Activated T-helper 17 cell treated with anti-CD3 and anti-CD28 coated beads, Interleukin-2, amount 50 U/mL, for 72 hours (primary cell): ENCODE measurements around the gene HS3ST5. TPM values are rescaled to one million over a fixed set of nuclear protein-coding genes. Genes with fewer than 3 reads are reported as not detected.
"Not testable (repeated sequence)": the region's sequence is repeated elsewhere in the genome, so short reads cannot be mapped to it uniquely, and the experiment has no call there.

ENCODE experiments used
- ATAC-seq: fragments of 150-1000 bp; cut with Tn5 transposase; replicated peaks from 2 replicates; pipeline ENCODE4 v1.10.0; 2021; ENCODE audit warnings: mild to moderate bottlenecking, moderate library complexity
- H3K27ac Mint-ChIP-seq: one replicate; pipeline ENCODE4 v1.8.0; 2022; ENCODE audit warnings: mixed read lengths
- H3K27me3 Mint-ChIP-seq: one replicate; pipeline ENCODE4 v1.8.0; 2022; ENCODE audit warnings: mixed read lengths
- H3K36me3 Mint-ChIP-seq: one replicate; pipeline ENCODE4 v1.8.0; 2022; ENCODE audit warnings: low read depth, mild to moderate bottlenecking, mixed read lengths
- H3K4me1 Mint-ChIP-seq: one replicate; pipeline ENCODE4 v1.8.0; 2022; ENCODE audit warnings: mixed read lengths
- H3K4me3 Mint-ChIP-seq: one replicate; pipeline ENCODE4 v1.8.0; 2022; ENCODE audit warnings: mild to moderate bottlenecking, mixed read lengths
- H3K9me3 Mint-ChIP-seq: one replicate; pipeline ENCODE4 v1.8.0; 2022; ENCODE audit warnings: mixed read lengths
- total RNA-seq, 2 donors: library from RNA; stranded (reverse); gene quantifications; one replicate each; pipeline ENCODE4 v1.2.3, GENCODE V29; 2022

The HS3ST5 gene
- total RNA-seq, 2 donors from 2014 or later, result not detected

GRCh38 chr6:114044566-114044965 is 298.3 kb downstream of the HS3ST5 start:
- H3K4me1 Mint-ChIP-seq, H3K27ac Mint-ChIP-seq, H3K27me3 Mint-ChIP-seq, H3K4me3 Mint-ChIP-seq, H3K9me3 Mint-ChIP-seq, H3K36me3 Mint-ChIP-seq, ATAC-seq: not testable (repeated sequence)

GRCh38 chr6:114042267-114043016 is 300.4 kb downstream of the HS3ST5 start:
- H3K9me3 Mint-ChIP-seq, result no peaks in the 10 kb centered on the region

GRCh38 chr6:114040871-114041270 is 302.0 kb downstream of the HS3ST5 start:
- peak; percentile 26 for ATAC-seq
- Mint-ChIP-seq H3K27ac (no peak overlapping the region), H3K27me3 (peaks cover 4% of the 10 kb centered on the region), H3K4me1 (no peaks in the 10 kb centered on the region), H3K36me3 (no peaks in the 10 kb centered on the region), H3K9me3 (no peaks in the 10 kb centered on the region), H3K4me3 (no peak overlapping the region)

More at GRCh38 chr6:114042267-114043016, 300.4 kb downstream of the HS3ST5 start:
- ATAC-seq, result peak; percentile 78
- Mint-ChIP-seq H3K27ac (no peak overlapping the region), H3K36me3 (no peaks in the 10 kb centered on the region), H3K4me1 (no peaks in the 10 kb centered on the region), H3K4me3 (no peak overlapping the region), H3K27me3 (peaks cover 4% of the 10 kb centered on the region)

- Mint-ChIP-seq H3K27ac (no peak overlapping the region), H3K4me3 (no peak overlapping the region), H3K36me3 (no peaks in the 10 kb centered on the region), H3K27me3 (peaks cover 8% of the 10 kb centered on the region), H3K9me3 (no peaks in the 10 kb centered on the region), H3K4me1 (no peaks in the 10 kb centered on the region)
- no peak for ATAC-seq
Observed at GRCh38 chr6:114039841-114040240, 303.0 kb downstream of the HS3ST5 start.

- Mint-ChIP-seq H3K4me3 (no peak overlapping the region), H3K27me3 (peaks cover 16% of the 10 kb centered on the region), H3K4me1 (no peaks in the 10 kb centered on the region), H3K36me3 (no peaks in the 10 kb centered on the region), H3K27ac (no peak overlapping the region), H3K9me3 (no peaks in the 10 kb centered on the region)
- ATAC-seq, result no peak
Observed at GRCh38 chr6:114033606-114034005, 309.2 kb downstream of the HS3ST5 start.

DNA sequence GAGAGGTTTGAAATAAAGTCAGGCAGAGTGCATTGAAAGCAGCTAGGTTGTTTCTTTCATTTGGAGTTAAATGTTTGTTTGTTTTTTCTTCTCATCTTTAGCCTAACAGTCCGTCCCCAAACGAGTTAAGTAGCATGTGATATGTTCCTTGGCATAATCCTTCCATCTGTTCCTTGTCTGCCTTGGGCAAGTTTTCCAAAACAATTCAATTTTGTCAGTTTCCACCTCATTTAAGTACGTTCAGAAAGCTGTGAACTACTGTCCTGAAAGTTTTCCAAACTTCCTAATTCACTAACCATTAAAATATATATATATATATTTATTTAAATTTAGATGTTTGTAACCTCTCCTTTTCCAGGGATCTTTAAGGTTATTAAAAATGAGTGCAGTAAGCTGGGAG is 310.1 kb downstream of the HS3ST5 start:
- no peak for ATAC-seq
- Mint-ChIP-seq H3K36me3 (no peaks in the 10 kb centered on the region), H3K4me1 (no peaks in the 10 kb centered on the region), H3K27me3 (peaks cover 16% of the 10 kb centered on the region), H3K9me3 (no peaks in the 10 kb centered on the region), H3K4me3 (no peak overlapping the region), H3K27ac (no peak overlapping the region)

- H3K36me3 Mint-ChIP-seq, result no peaks in the 10 kb centered on the region
- H3K27me3 Mint-ChIP-seq, result peaks cover 18% of the 10 kb centered on the region
- ATAC-seq, result no peak
- no peaks in the 10 kb centered on the region for H3K9me3 Mint-ChIP-seq
- no peak overlapping the region for H3K27ac Mint-ChIP-seq
- no peak overlapping the region for H3K4me3 Mint-ChIP-seq
- no peaks in the 10 kb centered on the region for H3K4me1 Mint-ChIP-seq
Observed at GRCh38 chr6:114030767-114031166, 312.1 kb downstream of the HS3ST5 start.

DNA sequence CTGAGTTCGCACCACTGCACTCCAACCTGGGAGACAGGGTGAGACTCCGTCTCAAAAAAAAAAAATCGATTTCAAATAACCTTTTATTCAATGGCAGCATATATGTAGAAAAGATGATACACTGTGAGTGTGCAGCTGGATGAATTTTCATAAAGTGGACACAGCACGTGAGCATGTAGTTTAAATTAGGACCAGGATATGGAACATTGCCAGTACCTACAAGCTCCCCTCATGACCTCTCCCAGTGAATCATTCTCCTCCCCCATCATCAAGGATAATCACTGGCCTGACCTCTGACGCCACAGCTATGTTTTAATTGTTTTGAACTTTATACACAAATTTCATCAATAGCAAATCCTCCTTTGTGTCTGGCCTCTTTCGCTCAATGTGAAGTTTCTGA is 318.1 kb downstream of the HS3ST5 start:
- Mint-ChIP-seq H3K4me1 (no peaks in the 10 kb centered on the region), H3K27ac (no peak overlapping the region), H3K36me3 (no peaks in the 10 kb centered on the region), H3K9me3 (no peaks in the 10 kb centered on the region), H3K27me3 (peaks cover 5% of the 10 kb centered on the region), H3K4me3 (no peak overlapping the region)
- no peak for ATAC-seq

- H3K4me3 Mint-ChIP-seq, result no peak overlapping the region
- ATAC-seq, result no peak
- no peaks in the 10 kb centered on the region for H3K36me3 Mint-ChIP-seq
- H3K9me3 Mint-ChIP-seq, result no peaks in the 10 kb centered on the region
- H3K4me1 Mint-ChIP-seq, result no peaks in the 10 kb centered on the region
- no peak overlapping the region for H3K27ac Mint-ChIP-seq
- H3K27me3 Mint-ChIP-seq, result peaks cover 9% of the 10 kb centered on the region
Observed at GRCh38 chr6:114020196-114020595, 322.6 kb downstream of the HS3ST5 start.

- H3K9me3 Mint-ChIP-seq, H3K4me1 Mint-ChIP-seq, ATAC-seq, H3K4me3 Mint-ChIP-seq, H3K27me3 Mint-ChIP-seq, H3K36me3 Mint-ChIP-seq, H3K27ac Mint-ChIP-seq: not testable (repeated sequence)
Observed at GRCh38 chr6:114017146-114017545, 325.7 kb downstream of the HS3ST5 start.

DNA sequence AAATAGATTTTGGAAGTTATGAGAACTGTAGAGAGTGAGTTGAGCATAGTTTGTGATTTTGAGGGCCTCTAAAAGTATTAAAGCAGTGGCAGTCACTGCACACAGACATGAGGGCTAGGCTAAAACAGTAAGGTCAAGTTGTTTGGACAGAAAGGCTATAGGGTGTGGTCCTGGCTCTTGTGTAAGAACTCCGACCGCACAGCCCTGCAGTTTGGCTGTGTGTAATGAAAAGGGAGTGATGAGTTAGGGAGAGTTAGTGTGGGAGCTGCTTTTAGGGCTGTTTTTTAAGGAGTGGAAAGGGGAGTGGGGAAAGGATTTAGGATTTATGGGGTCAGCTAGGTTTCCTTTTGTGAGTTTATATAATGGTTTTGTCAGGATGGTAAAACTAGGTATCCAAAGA is 328.7 kb downstream of the HS3ST5 start:
- H3K4me1 Mint-ChIP-seq, H3K27me3 Mint-ChIP-seq, H3K9me3 Mint-ChIP-seq, H3K27ac Mint-ChIP-seq, H3K4me3 Mint-ChIP-seq, H3K36me3 Mint-ChIP-seq, ATAC-seq: not testable (repeated sequence)

- peak; percentile 37 for ATAC-seq
- Mint-ChIP-seq H3K4me1 (peaks cover 13% of the 10 kb centered on the region), H3K27ac (peak overlapping the region; percentile 33)
- H3K27me3 Mint-ChIP-seq, H3K4me3 Mint-ChIP-seq, H3K36me3 Mint-ChIP-seq, H3K9me3 Mint-ChIP-seq: not testable (repeated sequence)
Observed at GRCh38 chr6:114011486-114011885, 331.3 kb downstream of the HS3ST5 start.

GRCh38 chr6:114010540-114010939 is 332.3 kb downstream of the HS3ST5 start:
- H3K9me3 Mint-ChIP-seq, result peaks cover 3% of the 10 kb centered on the region
- no peak for ATAC-seq
- H3K27ac Mint-ChIP-seq, result no peak overlapping the region
- H3K36me3 Mint-ChIP-seq, result no peaks in the 10 kb centered on the region
- peaks cover 13% of the 10 kb centered on the region for H3K4me1 Mint-ChIP-seq
- H3K27me3 Mint-ChIP-seq, result no peaks in the 10 kb centered on the region
- H3K4me3 Mint-ChIP-seq, result no peak overlapping the region

DNA sequence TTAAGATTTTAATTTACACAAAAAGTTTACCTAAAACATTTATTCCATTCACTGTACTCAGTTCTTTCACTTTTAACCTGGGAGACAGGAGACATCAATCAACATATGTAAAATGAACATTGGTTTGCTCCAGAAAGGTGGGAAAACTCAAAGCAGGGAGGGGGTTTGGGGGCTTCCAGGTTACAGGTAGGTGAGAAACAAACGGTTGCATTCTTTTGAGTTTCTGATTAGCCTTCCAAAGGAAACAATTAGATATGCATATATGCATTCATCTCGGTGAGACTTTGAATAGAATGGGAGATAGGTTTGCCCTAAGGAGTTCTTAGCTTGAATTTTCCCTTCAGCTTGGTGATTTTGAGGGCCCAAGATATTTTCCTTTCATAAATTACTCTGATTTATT is 333.6 kb downstream of the HS3ST5 start:
- peaks cover 13% of the 10 kb centered on the region for H3K4me1 Mint-ChIP-seq
- peaks cover 5% of the 10 kb centered on the region for H3K27me3 Mint-ChIP-seq
- no peak overlapping the region for H3K27ac Mint-ChIP-seq
- peaks cover 8% of the 10 kb centered on the region for H3K9me3 Mint-ChIP-seq
- H3K4me3 Mint-ChIP-seq, result no peak overlapping the region
- ATAC-seq, result no peak
- no peaks in the 10 kb centered on the region for H3K36me3 Mint-ChIP-seq

DNA sequence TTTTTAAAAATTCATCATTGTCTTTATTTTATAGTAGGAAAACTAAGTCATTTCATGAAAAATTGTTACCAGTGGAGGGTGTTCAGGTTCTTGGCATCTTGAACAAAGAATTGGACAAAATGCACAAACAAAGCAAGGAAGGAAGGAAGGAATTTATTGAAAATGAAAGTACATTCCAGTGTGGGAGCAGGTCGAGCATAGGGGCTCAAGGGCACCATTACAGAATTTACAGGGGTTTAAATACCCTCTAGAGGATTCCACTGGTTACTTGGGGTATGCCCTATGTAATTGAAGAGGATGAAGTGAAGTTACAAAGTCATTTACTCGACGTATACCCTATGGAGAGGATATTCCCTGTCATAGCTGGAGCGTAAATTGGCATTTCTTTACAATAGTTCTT is 334.5 kb downstream of the HS3ST5 start:
- Mint-ChIP-seq H3K4me1 (peaks cover 13% of the 10 kb centered on the region), H3K27ac (no peak overlapping the region), H3K36me3 (no peaks in the 10 kb centered on the region), H3K4me3 (no peak overlapping the region), H3K27me3 (peaks cover 5% of the 10 kb centered on the region), H3K9me3 (peaks cover 8% of the 10 kb centered on the region)
- no peak for ATAC-seq

DNA sequence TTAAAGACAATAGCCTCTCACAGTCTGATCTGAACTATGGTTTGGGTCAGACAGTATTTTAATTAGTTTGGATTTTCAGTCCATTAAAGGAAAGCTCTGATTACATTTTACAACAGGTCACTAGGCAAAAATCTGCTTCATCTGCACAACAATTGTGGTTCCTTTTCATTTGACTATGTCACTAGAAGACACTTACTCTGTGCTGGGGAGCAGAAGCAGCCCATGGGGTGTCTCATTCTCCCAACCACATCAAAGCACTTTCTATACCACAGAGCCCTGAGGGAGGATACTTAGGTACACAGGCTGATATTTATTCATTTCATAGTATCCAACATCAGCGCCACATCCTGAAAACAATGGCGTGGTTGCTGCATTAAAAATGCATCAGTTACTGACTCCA is 335.3 kb downstream of the HS3ST5 start:
- peak; percentile 99 for ATAC-seq
- Mint-ChIP-seq H3K27ac (no peak overlapping the region), H3K27me3 (peaks cover 9% of the 10 kb centered on the region), H3K9me3 (peaks cover 8% of the 10 kb centered on the region), H3K4me1 (peaks cover 13% of the 10 kb centered on the region), H3K36me3 (no peaks in the 10 kb centered on the region), H3K4me3 (peak overlapping the region; percentile 30)
